GM18511 (cell line): ENCODE results near the gene TFAP2D.
A peak's percentile ranks its signal among the peaks of the same experiment; 100 is the strongest.

ENCODE experiments used
- ATAC-seq: cut with Tn5 transposase; IDR thresholded peaks from one replicate; pipeline ENCODE4 v1.9.1; 2021; ENCODE audit warnings: mild to moderate bottlenecking, moderate library complexity; ENCODE audit not compliant: unreplicated experiment

TFAP2D gene

DNA sequence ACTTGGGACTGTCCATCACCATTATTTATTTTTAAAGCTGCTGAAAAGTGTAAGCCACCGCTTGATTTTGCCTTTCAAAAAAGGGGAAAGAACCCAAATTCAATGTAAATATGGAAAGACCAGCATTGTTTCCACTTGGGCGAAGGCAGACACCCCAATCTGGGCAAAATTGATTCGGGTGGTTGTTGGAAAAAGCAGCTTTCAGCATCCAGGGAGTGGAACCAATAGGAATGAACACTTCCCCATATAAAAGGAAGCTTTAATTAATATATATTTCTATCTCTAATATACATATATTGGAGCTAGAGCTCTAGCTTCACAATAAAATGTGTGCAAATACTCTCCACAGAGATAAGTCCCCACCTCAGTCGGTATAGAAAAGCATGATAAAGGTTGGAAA lies at the start of gene TFAP2D:
TFAP2D (plus strand) TSS at position 301 of the 400 bp plus-strand sequence. CDS start 530 bp downstream, outside the sequence.
- ATAC-seq, result no peak

DNA sequence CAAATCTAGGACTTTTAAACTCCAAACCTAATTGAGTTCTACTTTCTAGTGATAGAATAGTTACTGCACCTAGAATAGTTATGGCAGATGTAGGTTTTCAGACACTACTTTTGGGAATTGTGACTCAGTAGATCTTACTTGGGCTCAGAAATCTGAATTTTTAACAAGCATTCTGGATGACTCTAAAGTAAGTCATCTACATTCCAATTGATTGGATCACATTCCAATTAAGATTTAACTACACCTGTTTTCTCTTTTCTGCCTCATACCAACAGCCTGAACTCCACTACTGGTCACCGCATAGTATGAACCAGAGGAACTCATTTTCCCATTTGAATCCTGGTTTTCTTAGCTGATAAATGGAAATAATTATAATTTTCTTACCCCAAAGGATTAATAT lies 49.5 kb upstream of the TFAP2D start:
- no peak for ATAC-seq

GRCh38 chr6:50666089-50666488 lies 47.2 kb upstream of the TFAP2D start:
- no peak for ATAC-seq

DNA sequence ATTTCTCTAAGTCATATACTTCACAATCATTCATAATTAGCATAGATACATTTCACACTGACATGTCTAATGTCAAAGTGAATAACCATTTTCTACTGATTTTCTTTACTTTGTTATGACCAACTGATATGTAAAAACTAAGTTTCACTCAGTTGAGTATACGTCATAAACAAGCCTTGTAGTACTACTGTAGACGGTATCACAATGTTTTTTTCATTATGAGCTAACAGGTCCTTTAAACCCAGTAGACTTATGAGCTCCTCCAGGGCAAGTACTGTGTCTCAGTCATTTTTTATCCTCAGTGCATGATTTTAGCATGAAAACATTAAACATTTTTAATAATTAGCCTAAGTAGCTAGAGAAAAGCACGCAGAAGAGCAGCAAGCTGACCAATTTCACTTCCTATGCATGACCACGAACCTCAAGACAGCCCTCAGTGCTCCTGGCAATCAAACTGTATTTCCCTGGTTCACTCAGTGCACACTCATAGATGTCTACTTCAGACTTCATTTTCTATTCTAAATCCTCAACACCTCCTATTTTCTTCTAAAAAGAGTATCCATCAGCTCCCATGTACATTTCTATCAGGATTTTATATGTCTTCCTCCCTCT lies 32.0 kb upstream of the TFAP2D start:
- ATAC-seq, result peak; percentile 90

- ATAC-seq, result no peak
Measured at GRCh38 chr6:50689210-50689609, 24.1 kb upstream of the TFAP2D start.

GRCh38 chr6:50691814-50692495 lies 21.4 kb upstream of the TFAP2D start:
- ATAC-seq, result no peak

DNA sequence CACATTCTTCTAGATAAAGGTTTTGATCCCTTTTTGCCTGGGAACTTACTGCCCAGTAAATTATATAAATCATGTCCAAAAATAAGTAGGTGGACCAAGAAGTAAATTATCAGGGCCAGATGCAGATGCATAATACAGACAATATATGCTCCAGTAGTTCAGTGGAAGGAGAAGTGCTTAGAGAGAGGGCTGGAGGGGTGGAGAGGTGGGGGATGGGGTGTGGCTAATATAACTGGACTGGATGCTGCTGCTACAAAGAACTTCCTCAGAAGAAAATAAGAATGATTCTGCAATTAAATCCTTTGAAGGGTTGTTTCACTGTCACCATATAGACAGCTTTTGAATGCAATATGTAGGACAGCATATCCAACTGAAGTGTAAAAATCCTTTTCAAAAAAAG lies 14.8 kb upstream of the TFAP2D start:
- no peak for ATAC-seq

DNA sequence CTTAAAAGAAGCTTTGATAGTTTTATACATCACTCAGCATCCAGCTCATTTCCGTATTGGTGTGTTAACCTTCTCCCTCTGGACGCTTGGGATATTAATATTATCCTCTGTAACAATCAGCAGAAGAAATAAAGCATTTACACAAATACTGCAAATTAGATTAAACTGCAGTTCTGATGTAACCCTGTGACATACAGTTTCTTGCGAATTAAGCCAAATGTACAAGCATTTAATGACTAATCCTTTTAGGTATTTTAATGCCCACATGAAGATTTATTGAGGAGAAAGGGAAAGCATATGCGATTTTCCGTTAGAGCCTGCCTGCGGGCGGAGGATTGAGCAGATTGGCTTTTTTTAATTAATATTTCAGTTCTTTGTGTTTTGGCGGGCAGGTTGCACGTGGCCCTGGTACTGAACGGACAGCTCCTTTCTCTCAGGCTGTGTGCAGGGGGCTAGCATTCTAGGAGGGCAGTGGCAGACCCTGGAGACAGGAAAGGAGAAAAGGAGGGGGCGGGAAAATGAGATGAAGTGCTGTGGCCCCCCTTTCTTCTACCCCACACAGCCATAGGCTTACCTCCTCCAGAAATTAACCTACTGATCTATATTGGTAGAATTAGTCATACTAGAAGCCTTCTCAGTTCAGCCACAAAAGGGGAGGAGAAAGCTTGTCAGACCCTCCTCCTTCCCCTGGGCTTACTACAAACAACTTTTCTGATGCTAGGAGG lies 14.1 kb upstream of the TFAP2D start:
- ATAC-seq, result no peak

DNA sequence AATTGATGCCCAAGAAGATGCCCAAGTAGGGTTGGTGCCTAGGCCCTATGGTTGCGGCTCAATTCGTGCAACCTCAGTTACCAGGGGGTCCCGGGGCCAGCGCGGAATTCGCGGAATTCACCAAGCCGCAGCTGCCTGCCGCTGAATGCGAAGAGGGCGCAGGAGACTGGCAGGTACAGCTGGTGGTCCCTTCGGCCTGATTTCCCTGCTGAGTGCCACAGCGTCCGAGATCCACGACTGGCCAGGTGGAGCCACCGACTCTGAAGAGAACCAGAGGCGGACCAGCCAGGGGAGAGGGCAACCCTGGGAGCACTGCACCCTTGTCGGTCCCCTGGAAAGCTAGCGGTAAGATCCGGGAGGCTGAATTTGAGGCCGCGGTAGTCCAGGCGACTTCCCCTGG lies 6.8 kb upstream of the TFAP2D start:
- ATAC-seq, result no peak

DNA sequence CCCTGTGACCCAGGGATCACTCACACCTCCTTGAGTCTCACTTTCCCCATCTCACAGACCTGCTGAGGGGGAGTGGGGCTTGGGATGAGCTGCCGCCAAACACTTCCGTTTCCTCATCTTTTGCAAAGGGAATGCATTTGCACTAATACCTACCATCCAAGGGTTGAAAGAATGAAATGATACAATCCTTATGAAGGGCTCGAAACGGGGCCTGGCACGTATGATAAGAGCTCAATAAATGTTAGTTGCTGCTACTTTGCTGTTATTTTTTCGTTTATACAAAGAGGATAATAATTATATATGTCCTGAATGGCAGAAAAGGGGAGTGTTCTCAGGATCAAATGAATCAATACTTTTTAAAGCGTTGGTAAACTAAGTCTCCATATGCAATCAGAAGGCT lies 6.1 kb upstream of the TFAP2D start:
- no peak for ATAC-seq

GRCh38 chr6:50707652-50708300 lies 5.5 kb upstream of the TFAP2D start:
- no peak for ATAC-seq

DNA sequence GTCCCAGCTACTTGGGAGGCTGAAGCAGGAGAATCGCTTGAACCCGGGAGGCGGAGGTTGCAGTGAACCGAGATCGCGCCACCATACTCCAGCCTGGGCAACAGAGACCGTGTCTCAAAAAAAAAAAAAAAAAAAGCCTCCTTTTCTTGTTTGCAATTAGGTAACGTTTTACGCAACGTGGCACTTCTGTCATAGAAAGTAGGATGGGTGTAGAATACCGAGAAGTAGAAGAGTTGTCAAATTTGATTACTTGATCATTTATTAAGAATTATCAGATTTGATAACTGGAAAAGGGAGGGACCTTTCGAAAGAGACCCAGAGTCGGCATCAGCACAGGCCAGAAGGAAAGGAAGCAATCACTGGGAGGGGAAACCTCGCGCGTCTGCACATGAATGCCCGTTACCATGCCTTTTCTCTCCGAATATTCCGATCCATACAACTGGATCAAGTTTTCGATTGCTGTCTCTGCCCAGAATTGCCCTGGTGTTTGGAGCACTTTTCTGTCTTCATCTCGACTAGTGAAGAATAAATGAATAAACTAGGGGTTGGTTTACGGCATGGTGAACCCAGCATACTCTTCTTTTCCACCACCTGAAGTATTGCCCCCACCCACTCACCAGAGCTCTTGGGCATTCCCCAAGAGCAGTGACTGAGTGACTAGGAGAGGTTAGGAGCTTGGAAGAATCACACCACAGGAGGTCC lies 4.5 kb upstream of the TFAP2D start:
- no peak for ATAC-seq

DNA sequence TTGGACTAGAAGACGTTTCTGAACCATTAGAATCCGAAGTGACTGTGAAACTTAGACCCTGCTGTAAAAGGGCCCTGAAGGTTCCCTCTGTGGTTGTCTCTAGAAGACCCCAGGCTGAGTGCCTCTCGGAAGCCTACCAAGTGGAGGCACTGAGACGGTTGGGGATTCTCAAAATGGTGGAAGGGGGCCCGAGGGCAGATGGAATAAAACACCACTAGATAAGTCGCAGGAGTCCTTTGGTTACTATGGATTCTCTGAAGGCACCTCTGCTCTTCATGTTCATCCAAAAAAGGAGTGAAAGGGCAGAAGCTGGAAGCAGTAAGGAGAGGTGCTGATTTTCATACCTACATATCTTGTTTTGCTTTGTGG lies 4.0 kb upstream of the TFAP2D start:
- no peak for ATAC-seq

DNA sequence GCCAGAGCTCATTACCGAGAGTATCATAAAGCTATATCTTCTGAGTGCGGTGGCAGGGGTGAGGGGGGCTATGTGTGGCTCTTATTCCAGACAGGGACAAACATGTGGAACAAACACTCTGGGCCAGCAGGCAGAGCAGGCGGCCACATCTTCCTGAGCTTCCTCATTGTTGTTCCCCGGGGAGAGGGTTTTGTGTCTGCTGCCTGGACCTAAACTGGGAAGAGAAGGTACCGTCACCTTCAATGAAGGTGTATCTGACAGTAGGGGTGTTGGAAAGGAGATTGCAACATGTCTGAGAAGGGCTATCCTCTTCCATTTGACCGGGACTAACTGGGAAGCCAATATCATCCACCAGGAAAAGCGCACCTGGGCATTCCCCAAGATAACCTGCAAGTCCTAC lies 1.6 kb upstream of the TFAP2D start:
- no peak for ATAC-seq

GRCh38 chr6:50712291-50712690 lies 1.0 kb upstream of the TFAP2D start:
- no peak for ATAC-seq

DNA sequence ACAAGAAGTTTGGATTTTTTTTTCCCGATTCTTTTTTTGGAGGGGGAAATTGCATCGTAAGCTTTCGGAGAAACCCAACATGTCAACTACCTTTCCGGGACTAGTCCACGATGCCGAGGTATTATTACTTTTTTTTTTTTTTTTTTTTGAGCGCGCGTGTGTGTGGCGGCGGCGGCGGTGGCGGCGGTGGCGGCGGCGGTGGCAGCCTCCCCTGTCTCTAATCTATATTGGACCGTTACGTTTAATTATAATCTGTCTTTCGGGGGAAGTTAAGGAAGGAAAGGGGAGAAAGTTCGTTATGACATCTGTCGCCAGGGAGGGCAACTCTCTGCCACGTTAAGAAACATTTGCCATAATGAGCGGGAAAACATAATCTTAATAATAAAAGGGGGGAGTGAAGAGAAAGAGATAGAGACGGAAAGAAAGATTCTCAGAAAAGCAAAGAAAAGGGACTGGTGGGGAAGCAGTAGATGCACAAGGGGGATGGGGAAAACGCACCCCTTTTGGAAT lies 706 bp downstream of the TFAP2D start:
- no peak for ATAC-seq

- ATAC-seq, result no peak
Measured at GRCh38 chr6:50714487-50715379, 1.4 kb downstream of the TFAP2D start.

DNA sequence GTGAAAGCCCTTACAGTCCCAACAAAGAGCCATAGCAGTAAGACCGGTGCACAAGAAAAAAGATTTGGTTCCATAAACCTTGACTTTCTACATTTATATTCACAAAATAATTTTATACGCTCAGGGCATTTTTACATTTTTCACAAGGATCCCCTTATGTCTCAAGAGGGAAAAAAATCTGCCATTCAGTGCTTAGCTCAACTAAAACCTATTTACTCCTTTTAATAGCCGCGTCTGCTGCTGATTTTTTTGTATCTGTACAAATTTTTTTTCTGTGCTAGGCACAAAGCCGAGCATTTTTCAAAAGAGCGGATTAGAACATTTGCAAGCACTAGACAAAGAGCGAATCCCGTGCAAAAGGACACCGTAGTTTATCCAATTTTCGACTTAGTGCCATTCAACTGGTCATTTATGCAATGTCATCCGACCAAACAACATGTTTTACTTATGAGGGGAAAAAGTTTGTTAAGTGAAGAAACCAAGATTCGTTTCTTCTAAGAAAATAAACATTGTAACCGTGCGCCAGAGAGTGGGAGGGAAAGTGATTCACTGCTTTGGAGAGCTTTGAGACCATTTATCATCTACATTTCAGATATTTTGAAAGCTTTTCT lies 3.7 kb downstream of the TFAP2D start:
- no peak for ATAC-seq

- no peak for ATAC-seq
Measured at GRCh38 chr6:50717734-50718457, 4.6 kb downstream of the TFAP2D start.
